Inflammatory macrophage (primary cell): ENCODE data around the gene MAP4K5.

Experiments
- DNase-seq, 2 donors: peaks; one replicate each; pipeline ENCODE4 v3.0.0-alpha.2; 2020 to 2022

The MAP4K5 gene

DNA sequence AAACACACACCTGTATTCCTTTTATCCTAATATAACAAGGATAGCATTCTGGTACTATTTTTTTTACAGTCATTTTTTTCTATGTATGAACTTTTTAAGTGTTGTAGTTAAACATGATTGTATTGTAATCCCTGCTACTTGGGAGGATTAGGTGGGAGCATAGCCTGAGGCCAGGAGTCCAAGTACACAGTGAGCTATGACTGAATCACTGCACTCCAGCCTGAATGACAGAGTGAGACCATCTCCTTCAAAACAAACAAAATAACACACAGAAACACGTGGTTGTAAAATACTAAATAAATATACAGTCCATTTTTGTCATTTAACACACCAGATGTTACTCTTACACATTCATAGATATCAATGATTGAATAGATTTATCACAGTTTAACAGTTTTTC lies 56.9 kb downstream of the MAP4K5 start:
- no peak for DNase-seq

DNA sequence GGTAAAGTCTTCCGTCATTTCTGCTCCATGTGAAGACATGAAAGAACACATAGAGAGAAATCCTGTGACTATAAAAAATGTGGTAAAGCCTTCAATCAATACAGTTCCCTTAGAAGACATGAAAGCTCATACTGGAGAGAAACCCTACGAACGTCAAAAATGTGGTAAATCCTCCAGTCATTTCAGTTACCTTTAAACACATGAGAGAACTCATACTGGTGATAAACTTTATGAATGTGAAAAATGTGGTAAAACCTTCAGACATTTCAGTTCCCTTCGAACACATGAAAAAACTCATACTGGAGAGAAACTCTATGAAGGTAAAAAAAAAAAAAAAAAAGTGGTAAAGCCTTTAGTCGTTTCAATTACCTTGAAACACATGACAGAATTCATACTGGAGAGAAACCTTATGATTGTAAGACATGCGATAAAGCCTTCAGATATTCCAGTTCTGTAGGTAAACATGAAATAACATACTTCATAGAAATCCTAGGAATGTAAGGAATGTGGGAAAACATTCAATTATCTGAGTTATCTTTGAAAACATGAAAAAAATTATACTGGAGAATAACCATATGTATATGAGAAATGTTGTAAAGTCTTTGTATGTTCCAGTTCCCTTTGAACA lies 60.4 kb downstream of the MAP4K5 start:
- no peak for DNase-seq

DNA sequence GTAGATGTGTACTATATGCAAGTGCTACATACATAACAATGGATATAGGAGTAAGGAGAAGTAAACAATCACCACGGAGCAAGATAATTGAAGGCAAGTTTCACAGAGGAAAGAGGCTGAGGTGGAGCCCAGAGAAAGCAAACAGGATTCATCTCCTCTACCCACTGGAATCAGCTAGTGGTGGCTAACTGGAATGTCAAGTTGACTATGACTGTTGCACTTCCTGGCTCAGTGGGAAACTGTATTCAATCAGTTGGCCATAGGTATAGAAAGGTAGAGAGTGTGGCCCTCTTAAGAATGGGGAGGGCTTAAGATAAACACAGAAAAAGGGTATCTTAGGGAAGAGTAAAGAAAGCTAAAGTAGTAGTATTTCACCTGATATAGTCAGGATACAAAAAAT lies 62.4 kb downstream of the MAP4K5 start:
- no peak for DNase-seq

GRCh38 chr14:50462111-50462510 lies 70.3 kb downstream of the MAP4K5 start:
- no peak for DNase-seq

- no peak for DNase-seq
Measured at GRCh38 chr14:50453869-50454268, 78.5 kb downstream of the MAP4K5 start.

DNA sequence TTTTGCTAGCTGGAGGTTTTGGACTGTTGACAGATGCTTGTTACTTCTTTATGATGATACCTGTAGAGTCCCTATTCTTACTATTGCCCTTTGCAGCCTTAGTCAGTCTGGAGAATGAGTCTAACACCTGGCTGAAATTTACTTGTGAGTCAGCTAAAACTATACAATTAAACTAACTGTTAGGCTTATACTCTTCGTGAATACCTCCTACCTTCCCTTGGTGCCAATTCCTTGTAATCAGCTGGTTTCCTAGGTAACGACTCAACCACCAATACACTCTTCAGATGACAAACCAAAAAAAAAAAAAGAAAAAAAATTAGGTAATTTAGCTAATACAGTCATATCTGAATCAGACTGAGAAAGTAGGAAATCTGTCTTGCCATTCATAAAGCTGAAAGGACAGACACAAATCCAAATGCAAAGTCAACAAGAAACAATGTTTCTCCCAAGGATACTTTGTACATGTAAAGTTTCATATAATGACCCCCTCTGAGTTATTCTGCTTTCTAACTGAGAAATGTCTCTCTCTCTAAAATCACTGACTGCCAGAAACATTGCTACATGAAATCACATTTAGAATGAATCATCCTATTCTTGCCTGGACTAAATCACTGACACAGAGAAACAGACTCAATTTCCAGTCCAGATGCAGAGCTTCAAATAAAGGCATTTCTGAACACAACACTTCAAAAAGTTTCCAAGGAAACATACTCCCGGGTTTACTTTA lies 79.2 kb downstream of the MAP4K5 start:
- DNase-seq: no peak

DNA sequence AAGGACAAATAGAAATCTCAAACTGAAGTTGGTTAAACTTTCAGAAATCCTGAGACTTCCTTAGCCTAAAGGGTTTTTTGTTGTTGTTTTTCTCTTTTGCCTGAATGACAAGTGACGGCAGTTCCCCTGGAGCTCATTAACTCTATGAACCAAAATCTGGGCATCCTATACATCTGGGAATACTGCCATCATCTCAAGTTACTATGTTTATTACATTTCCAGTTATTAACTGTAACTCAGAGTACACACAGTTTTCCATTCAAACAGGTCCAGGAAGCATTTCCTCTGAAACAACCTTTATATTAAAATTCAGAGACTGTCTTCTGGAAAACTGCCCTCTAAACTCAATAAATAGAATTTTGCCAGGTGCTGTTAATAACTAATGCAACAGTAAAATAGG lies 80.1 kb downstream of the MAP4K5 start:
- DNase-seq: no peak

DNA sequence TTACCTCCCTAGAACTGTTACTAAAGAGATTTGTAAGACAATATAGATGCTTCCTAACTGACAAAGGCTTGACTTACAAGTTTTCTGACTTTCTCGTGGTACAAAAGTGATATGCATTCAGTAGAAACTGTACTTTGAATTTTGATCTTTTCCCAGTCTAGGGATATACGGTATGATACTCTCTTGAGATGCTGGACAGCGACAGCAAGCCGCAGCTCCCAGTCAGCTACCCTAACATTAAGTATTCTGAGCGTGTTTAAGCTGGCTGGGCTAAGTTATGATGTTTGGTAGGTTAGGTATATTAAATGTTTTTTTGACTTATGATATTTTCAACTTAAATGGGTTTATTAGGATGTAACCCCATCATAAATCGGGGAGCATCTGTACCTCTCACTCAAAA lies 80.5 kb downstream of the MAP4K5 start:
- DNase-seq: no peak

DNA sequence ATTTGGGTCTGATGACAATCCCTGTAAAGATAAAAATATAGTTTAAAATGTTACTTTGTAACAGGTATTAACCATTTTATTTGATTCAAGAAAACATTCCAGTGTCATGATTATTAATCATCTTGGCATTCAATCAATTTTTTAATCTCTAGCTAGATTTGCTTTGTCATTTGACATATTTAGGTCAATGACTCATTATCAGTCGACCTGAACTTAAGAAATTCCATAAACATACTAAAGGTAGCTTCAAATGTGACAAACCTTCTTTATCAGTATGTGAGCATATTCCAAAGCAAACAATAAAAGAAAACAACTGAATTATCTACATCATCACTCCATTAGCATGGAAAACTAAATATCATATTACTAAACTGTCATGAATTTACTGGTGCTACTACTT lies 84.9 kb downstream of the MAP4K5 start:
- DNase-seq: no peak

DNA sequence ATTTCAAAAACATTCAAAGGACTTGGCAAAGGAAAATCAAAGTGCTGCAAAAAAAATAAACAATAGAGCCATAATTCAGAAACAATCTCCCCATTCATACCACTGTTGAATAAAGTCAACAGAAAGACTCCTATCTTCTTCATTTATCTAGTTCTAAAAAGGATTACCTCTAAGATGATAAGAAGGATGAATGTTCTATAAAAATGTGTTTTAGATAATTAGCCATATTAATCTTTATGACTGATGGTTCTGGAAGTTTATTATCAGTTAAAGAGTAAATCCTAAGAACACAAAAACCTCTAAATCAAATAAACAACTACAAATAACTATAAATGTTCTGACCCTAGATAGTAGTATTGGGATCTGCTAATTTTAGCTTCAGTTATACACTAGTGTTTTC lies 97.8 kb downstream of the MAP4K5 start:
- DNase-seq: no peak

- DNase-seq: no peak
Measured at GRCh38 chr14:50432131-50432530, 100.2 kb downstream of the MAP4K5 start.

DNA sequence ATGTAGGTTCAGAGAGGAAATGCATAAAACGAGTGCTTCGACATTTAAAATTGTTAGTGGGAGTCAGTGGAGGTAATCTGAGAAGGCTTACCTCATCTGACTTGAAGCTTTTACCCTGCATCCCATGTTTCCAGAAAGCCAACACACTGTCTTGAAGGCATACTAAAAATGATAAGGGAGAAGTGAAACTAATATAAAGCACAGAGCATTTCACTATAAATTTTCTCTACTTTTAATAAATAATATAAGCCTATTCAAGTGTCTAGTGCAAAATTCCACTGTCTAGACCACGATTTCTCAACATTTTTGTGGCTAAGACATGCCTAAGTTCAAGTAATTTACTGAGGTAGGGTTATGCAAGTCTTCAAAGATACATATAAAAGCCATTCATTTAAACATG lies 106.6 kb downstream of the MAP4K5 start:
- no peak for DNase-seq

DNA sequence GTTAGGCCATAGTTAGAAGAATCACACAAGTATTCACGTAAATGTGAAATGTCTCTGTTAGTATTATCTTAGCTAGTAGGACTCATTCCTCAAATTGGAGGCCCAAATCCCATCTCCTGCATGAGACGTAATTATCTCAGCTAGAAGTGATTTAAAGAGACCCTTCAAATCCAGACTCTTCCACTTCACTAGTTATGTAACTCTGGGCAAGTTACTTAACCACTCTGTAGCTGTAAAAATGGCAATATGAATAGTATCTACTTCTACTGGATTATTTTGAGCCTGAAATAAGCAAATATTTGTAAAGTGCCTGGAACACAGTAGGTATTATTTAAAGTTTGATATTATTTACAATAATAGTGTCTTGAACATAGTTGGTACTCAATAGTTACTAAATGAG lies 107.3 kb downstream of the MAP4K5 start:
- no peak for DNase-seq

DNA sequence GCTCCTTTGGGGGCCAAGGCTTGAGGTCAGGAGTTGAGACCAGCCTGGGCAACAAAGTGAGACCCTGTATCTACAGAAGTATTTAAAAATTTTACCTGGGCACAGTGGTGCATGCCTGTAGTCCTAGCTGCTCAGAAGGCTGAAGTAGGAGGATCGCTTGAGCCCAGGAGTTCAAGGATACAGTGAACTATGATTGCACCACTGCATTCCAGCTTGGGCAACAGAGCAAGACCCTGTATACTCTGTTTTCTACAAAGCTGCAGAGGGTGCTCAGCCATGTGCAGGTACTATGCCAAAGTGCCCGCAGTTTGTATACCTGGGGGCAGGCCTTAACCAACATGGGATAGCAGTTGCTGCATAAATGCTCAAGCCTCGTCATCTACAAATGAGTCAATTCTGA lies 108.8 kb downstream of the MAP4K5 start:
- DNase-seq: no peak

DNA sequence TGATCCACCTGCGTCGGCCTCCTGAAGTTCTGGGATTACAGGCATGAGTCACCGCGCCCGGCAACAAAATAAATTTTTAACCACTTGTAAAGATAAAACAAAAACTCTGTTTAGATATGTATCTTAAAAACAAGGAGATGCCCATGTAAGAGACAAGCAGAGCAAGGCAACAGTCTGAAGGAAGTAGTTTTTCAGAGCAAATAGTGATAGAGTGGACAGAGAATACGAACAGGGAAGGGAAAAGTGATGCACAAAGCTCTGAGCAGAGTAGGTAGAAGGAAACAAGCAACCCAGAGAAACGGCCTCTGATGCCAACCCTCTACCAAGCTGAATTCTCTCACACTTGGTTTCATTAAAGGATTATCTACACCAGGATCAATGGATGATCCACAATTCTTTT lies 110.9 kb downstream of the MAP4K5 start:
- no peak for DNase-seq

DNA sequence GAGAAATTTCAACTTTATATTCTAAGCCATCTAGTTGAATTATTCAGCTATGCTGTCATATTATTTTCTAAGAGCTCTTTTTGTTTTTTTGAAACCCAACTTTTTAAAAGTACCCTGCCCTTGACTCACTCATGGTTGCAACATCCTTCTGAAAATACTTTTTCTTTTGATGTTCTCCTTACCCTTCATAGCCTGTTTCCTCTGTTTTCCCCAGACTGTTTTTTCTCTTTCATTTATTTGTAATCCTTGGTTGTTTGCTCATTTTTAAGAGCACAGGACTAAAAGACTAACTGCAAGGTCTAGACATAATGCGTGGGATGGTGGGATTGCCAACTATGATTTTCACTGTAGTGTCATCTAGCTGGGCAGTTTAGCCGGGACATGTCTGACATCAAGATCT lies 114.5 kb downstream of the MAP4K5 start:
- DNase-seq: no peak

- no peak for DNase-seq
Measured at GRCh38 chr14:50410921-50411320, 121.4 kb downstream of the MAP4K5 start.

- DNase-seq: no peak
Measured at GRCh38 chr14:50410071-50410470, 122.3 kb downstream of the MAP4K5 start.

DNA sequence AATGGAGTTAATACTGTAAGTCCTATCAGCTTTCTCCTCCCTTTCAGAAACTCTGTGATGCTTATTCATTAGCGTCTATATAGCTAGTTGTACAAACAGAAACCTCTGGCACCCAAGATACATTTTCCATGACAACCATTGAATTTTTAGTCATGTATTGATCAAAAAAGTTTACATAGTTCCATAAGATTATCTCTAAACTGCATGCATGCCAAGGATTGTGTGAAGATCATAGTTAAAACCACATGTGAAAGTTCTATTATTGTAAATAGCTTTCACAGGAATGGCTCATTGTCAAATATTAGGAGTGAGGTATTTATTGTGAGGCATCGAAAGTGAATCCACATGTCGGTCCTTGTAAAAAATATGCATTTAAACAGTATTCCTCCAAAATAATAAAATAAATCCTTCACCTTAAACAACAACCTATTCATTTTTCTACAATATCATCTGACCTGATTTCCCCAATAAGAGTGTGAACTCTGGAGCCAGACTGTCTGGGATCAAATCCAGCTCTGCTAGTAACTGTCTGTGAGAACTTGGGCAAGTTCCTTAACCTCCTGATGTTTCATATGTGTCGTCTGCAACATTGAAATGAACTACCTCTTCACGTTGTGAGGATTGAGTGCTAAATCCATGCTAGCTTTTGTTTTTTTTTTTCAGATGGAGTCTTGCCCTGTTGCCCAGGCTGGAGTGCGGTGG lies 125.1 kb downstream of the MAP4K5 start:
- no peak for DNase-seq

DNA sequence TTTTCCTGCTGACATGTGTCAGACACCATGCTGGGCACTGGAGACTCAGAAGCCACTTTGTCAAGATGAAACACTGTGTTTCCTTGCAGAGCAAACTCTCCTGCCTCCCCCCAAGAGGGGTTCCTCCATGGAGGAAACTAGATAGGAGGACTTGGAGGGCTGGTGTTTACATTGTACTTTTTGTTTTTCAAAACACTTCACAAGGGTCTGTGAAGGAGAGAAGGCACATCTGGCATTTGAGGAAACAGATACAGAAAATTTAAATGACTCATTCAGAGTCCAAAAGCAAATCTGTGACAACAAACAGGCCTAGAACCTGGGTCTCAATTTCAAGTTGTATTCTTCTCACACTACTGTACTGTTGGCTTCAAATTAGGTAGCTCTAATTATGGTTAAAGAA lies 128.9 kb downstream of the MAP4K5 start:
- DNase-seq: no peak

DNA sequence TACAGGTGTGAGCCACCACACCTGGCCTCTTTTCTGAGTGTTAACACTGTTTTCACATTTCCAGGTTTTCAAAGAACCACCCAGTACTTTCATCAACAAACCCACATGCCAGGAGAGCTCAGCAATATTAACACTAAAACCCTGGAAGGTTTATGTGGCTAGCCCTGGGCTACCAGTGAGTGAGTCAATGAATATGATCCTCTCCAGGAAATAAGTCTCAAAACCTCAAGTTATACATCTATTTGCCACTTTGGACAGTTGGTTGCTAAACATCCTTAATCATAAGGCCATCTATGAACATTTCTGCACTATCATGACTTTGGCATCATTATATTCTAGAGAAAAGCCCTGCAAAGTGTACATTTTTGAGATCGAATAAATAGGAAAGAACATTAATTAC lies 129.4 kb downstream of the MAP4K5 start:
- no peak for DNase-seq

DNA sequence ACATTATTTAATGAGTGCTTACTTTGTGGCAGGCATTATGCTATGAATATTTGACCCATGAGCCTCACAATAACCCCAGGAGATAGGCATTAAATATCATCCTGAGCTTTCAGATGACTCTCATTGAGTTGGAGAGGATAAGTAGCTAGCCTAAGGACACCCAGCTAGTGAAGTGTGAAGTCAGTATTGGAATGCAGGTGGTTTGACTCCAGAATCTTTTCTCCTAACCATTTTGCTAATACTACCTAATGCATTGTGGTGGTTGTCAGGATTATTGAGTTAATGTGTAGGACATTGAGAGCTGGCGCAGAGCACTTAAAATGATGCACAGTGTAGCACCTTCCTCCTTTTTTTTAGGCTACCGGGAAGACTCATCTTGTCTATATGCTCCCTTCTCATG lies 131.9 kb downstream of the MAP4K5 start:
- DNase-seq: no peak

GRCh38 chr14:50399251-50400032 lies 132.9 kb downstream of the MAP4K5 start:
- peak in 1 of 2 donors; percentile 5 for DNase-seq
